ENCODE data around the gene C17orf107.

DNA sequence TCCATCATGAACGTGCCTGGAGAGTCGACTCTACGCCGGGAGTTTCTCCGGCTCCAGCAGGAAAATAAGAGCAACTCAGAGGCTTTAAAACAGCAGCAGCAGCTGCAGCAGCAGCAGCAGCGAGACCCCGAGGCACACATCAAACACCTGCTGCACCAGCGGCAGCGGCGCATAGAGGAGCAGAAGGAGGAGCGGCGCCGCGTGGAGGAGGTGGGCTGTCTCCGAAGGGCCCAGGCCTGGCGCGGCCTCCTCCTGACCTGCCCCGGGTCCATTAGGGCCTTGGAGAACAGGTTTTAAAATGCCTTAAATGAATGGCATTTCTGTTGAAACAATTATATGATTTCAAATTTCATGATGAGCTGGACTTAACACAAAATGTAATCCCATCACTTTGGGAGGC lies 11.8 kb upstream of the C17orf107 start:
- TF ChIP-seq, protein P1, sequence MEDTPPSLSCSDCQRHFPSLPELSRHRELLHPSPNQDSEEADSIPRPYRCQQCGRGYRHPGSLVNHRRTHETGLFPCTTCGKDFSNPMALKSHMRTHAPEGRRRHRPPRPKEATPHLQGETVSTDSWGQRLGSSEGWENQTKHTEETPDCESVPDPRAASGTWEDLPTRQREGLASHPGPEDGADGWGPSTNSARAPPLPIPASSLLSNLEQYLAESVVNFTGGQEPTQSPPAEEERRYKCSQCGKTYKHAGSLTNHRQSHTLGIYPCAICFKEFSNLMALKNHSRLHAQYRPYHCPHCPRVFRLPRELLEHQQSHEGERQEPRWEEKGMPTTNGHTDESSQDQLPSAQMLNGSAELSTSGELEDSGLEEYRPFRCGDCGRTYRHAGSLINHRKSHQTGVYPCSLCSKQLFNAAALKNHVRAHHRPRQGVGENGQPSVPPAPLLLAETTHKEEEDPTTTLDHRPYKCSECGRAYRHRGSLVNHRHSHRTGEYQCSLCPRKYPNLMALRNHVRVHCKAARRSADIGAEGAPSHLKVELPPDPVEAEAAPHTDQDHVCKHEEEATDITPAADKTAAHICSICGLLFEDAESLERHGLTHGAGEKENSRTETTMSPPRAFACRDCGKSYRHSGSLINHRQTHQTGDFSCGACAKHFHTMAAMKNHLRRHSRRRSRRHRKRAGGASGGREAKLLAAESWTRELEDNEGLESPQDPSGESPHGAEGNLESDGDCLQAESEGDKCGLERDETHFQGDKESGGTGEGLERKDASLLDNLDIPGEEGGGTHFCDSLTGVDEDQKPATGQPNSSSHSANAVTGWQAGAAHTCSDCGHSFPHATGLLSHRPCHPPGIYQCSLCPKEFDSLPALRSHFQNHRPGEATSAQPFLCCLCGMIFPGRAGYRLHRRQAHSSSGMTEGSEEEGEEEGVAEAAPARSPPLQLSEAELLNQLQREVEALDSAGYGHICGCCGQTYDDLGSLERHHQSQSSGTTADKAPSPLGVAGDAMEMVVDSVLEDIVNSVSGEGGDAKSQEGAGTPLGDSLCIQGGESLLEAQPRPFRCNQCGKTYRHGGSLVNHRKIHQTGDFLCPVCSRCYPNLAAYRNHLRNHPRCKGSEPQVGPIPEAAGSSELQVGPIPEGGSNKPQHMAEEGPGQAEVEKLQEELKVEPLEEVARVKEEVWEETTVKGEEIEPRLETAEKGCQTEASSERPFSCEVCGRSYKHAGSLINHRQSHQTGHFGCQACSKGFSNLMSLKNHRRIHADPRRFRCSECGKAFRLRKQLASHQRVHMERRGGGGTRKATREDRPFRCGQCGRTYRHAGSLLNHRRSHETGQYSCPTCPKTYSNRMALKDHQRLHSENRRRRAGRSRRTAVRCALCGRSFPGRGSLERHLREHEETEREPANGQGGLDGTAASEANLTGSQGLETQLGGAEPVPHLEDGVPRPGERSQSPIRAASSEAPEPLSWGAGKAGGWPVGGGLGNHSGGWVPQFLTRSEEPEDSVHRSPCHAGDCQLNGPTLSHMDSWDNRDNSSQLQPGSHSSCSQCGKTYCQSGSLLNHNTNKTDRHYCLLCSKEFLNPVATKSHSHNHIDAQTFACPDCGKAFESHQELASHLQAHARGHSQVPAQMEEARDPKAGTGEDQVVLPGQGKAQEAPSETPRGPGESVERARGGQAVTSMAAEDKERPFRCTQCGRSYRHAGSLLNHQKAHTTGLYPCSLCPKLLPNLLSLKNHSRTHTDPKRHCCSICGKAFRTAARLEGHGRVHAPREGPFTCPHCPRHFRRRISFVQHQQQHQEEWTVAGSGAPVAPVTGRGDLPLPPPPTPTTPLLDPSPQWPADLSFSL (CRISPR knock-in tag; IDR thresholded peaks at IDR 0.05): no peak
- no peak for TF ChIP-seq POLR2A (IDR thresholded peaks at IDR 0.05; ENCODE audit: insufficient read depth in 1 of 2, low read depth in 2 of 2, low read length in 2 of 2)
- no peak for TF ChIP-seq MATR3 (CRISPR knock-in tag; IDR thresholded peaks at IDR 0.05)
- TF ChIP-seq EP300 (IDR thresholded peaks at IDR 0.05; ENCODE audit: low read depth in 2 of 2, low read length in 2 of 2): no peak
- TF ChIP-seq EP300 (CRISPR knock-in tag; IDR thresholded peaks at IDR 0.05; ENCODE audit: borderline replicate concordance): no peak
- no peak for TF ChIP-seq SUZ12 (IDR thresholded peaks at IDR 0.05; ENCODE audit: low read depth, low read length)

All from HepG2 (cell line).